Measurements from ENCODE around the gene PSME4.
"Not testable (repeated sequence)": the region's sequence is repeated elsewhere in the genome, so short reads cannot be mapped to it uniquely, and the experiment has no call there.

Gene PSME4

DNA sequence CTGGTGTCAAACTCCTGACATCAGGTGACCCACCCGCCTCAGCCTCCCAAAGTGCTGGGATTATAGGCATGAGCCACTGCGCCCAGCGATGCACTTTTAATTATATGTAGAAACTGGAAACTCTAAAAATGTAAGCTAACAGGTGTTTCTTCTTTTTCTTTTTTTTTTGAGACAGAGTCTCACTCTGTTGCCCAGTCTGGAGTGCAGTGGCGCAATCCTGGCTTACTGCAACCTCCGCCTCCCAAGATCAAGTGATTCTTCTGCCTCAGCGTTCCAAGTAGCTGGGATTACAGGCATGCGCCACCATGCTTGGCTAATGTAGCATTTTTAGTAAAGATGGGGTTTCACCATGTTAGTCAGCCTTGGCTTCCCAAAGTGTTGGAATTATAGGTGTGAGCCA is 129.1 kb downstream of the PSME4 start:
- not testable (repeated sequence) for DNase-seq

DNA sequence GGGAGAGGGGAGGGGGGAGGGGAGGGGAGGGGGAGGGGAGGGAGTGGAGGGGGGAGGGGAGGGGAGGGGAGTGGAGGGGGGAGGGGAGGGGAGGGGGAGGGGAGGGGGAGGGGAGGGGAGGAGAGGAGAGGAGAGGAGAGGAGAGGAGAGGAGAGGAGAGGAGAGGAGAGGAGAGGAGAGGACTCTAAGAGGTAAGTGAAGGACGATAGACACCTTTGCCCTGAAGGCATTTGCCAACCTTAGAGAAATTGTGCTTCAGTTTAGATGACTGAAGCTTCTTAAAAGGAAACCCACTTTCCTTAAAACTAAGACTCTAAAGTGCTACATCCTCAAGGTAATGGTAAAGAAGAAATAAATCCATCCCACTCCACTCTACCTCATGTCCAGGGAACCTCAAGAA is 130.2 kb downstream of the PSME4 start:
- DNase-seq = no peak

DNA sequence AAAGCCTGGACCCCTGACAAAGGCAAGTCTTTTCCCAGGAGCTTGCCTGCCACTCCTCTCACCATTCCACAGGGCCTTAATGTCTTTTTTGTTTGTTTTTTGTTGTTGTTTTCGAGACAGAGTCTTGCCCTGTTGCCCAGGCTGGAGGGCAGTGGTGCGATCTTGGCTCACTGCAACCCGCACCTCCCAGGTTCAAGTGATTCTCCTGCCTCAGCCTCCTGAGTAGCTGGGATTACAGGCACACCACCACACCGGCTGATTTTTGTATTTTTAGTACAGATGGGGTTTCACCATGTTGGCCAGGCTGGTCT is 140.9 kb downstream of the PSME4 start:
- DNase-seq = not testable (repeated sequence)

DNA sequence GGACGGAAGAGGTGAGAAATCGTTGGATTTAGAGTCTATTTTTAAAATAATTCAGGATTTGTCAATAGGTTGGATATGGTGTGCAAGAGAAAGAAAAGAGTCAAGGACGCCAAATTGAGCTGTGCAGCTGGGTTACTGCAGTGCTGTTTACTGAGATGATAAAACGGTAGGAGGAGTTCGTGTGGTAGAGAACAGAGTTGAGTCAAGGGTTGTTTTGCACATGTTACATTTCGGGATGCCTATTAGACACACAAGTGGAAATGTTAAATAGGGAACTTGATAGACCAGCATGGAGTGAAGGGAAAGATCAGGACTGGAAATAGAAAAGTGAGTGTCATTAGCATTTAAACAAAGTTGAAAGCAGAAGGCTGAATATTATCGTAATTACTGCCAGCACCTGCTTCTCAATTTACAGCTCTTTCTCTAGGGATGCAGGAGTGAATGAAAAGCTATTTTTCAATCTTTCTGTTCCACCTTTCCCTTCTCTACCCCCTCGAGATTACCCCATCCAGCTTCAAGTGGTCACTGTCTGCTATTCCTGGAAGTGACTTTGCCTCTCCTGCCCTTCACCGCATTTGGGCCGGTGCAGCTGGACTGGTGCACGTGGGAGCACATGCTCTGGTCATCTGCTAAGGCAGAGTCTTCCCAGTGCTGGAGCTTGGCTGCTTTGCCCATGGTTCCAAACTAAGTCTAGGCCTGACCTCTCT is 141.4 kb downstream of the PSME4 start:
- DNase-seq = peak in 2 of 3 experiments; percentile 56 to 82

DNA sequence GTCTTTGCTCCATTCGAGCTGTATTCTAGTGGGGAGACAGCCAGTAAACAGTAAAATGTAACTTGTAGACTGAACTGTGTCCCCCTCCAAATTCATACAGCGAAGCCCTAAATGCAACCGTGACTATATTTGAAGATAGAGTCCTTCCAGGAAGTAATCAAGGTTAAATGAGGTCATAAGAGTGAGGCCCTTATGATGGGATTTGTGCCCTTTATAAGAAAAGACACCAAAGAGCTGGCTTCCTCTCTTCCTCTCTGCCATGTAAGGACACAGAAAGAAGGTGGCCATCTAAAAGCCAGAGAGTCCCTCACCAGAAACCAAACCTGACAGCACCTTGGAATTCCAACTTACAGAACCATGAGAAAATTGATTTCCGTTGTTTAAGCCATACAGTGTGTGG is 142.5 kb downstream of the PSME4 start:
- no peak for DNase-seq

DNA sequence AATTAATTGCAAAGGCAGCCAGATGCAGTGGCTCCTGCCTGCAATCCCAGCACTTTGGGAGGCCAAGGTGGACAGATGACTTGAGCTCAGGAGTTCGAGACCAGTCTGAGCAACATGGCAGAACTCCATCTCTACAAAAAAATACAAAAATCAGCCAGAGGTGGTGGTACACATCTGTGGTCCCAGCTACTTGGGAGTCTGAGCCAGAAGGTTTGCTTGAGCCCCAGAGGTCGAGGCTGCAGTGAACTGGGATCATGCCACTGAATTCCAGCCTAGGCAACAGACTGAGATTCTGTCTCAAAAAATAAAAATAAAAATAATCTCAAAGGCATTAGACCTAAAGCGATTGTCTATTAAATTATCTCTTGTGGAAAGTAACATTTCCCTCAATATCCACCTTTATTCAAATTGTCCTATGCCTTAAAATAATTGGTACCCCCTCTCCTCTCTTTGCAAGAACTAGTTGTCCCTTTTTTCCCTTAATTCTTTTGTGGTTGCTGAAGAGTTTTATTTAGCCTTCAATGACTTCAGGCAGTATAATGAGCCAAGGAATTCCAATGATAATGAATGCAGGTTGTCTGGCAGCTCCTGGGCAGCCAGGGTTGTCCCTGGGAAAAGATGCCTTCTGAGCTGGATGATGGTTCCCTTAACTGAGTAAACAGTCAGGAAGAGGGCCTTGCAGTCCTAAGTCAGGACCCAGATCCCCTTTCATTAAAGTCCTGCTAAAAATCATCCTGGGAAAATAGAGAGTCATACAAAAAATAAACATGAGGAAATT is 143.2 kb downstream of the PSME4 start:
- DNase-seq = no peak

DNA sequence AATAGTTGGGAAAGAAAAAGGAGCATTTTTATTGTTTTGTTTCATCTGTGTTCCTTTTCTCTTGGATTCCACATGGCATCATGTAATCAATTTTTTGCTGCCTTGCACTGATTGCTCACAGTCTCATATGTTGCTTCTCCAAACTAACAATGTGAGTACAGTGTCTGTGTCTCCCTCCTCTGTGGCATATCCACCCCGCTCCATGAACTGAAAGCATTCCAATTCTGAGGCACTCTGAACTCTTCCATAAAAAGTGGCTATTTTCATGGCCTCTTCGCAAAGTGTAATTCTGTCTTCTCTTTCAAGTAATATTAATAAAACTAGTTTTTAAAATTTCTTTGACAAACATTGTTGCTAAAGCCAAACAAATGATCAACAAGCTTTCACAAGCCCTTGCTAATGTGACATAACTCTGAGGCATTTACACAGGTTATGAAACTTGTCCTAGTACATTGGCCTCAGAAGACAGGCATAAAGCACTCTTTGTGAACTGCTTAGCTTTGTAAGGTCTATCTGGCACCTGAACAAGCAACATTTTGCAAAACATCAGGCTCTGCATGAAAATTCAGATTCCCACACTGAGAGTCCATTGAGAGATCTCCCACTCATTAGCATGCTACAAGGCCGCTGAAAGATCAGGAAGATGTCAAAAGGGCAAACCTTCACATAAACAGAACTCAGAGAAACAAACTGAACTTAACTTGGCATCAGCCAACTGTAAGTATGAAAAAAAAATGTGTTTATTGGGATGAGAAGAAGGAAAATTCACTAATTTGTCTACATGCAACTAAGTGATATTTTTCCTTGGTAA is 144.0 kb downstream of the PSME4 start:
- no peak for DNase-seq

DNA sequence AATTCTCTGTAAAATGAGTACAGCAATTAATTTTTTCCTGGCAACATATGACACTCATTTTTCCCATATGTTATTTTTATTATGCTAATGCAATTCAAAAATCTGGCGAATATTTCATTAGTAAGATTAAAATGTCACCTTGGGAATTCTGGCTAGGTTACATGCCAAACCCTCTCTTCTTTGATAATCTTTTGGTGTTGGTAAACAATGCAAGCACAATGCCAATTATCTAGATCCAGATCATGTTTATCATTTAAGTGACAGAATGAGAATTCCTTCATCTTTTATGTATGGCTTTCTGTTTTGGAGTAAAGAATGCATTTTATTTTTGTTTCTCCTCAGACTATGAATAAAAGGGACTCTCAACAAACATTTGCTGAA is 144.8 kb downstream of the PSME4 start:
- DNase-seq = no peak

DNA sequence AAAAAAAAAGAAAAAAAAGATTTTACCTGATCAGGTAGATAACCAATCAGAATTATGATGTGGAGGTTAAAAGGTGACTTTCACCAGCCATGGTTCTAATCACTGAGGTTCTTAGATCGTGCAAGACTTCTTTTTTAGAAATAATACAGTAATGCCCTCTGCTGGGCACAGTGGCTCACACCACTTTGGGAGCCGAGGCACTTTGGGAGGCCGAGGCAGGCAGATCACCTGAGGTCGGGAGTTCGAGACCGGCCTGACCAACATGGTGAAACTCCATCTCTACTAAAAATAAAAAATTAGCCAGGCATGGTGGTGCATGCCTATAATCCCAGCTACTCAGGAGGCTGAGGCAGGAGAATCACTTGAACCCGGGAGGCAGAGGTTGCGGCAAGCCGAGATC is 147.2 kb downstream of the PSME4 start:
- peak in 1 of 3 experiments; percentile 9 for DNase-seq

DNA sequence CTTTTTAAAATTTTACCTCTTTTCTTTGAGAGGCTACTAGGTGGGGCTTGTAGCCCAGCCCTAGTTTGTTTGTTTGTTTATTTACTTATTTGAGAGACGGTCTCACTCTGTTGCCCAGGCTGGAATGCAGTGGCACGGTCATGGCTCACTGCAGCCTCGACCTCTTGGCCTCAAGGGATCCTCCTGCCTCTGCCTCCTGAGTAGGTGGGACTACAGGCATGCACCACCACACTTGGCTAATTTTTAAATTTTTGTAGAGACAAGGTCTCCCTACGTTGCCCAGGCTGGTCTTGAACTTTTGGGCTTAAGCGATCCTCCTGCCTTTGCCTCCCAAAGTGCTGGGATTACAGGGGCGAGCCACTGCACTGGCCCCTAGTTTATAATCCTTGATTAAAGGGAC is 149.0 kb downstream of the PSME4 start:
- DNase-seq = no peak

DNA sequence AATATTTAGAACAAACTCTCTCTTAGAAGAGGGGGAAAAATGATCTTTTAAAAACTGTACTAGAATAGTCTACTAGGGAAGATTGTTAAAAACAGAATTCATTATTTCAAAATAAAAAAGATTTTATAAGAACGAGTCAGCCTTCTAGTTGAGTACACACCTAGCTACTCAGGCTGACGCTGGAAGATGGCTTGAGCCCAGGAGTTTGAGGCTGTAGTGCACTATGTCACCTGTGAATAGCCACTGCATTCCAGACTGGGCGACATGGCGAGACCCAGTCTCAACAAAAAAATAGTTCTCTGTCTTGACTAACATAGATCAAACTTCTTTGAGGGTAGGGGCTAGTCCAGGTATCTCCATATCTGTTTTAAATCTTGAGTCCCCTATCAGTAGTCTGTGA is 150.1 kb downstream of the PSME4 start:
- DNase-seq = no peak

DNA sequence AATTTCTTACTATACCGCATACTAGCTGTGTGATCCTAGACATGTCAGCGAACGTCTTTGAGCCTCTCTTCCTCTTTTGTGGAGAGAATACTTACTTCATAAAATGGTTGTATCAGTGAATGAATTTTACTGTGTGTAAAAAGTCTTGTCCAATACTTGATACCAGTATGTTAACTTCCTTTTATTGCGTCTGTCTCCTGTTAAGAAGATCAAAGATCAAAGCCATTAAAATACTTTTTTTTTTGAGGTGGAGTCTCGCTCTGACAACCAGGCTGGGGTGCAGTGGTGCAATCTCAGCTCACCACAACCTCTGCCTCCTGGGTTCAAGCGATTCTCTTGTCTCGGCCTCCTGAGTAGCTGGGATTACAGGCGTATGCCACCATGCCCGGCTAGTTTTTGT is 150.7 kb downstream of the PSME4 start:
- no peak for DNase-seq

DNA sequence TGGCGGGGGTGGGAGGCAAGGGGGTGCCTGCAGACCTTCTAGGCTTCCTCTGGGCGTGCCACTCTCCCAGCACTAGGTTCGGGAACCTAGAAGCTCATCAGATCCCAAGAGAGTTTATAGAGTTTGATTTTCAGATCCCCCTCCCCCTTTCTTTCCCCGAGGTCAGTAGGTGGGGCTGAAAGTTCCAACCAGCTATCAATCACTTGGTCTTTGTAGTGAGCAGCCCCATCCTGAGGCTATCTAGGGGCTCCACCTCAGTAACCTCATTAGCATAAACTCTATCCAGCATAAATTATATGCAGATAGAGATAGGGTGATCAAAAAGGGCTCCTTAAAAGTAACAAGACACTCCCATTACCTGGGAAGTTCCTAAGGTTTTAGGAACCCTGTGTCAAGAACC is 151.2 kb downstream of the PSME4 start:
- no peak for DNase-seq

DNA sequence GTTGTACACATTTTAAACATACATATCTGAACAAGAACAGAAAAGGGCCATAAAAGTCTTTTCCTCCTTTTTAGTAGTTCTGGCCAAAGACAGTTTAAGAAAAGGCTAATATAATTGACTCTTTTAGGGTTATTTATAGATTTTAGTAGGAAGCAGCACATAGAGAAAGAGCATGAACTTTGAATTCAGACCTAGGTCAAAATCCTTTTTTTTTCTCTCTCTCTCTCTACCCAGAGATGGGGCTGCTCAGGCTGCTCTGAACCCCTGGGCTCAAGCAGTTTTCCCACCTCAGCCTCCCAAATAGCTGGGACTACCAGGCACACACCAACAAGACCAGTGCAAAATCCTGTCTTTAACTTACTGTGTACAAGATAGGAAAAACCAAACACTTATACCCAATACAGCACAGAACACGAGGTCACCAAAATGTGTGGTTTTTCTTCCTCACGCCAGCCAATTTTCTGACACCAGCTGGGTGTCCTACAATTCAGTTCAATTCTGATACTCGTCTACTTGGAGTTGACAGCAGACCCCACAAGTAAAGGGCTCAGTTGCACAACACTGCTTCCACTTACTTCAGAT is 151.8 kb downstream of the PSME4 start:
- DNase-seq = no peak
